Left kidney (tissue), 2 donors: ENCODE measurements around the gene PUS3. TPM values are rescaled to one million over a fixed set of nuclear protein-coding genes. Genes with fewer than 3 reads are reported as not detected.
"Not testable (repeated sequence)": the region's sequence is repeated elsewhere in the genome, so short reads cannot be mapped to it uniquely, and the experiment has no call there.

Experiments
- DNase-seq: peaks from one replicate; pipeline ENCODE4 v3.0.0-alpha.2; 2013
- polyA plus RNA-seq: library from polyadenylated mRNA; unstranded; fragments of 120-200 nt; gene quantifications from one replicate; pipeline ENCODE4 v1.2.1, GENCODE V29; 2013; ENCODE audit not compliant: insufficient read length

The PUS3 gene
- polyA plus RNA-seq, 1 donor: 20.0 TPM

- DNase-seq: no peak
These were observed 15.3 kb upstream of the PUS3 start for GRCh38 chr11:125918140-125918840.

GRCh38 chr11:125916683-125917347, 13.8 kb upstream of the PUS3 start:
- DNase-seq: no peak

- DNase-seq: not testable (repeated sequence)
These were observed 11.6 kb upstream of the PUS3 start for GRCh38 chr11:125914601-125915000.

- no peak for DNase-seq
These were observed 7.3 kb upstream of the PUS3 start for GRCh38 chr11:125910226-125910849.

GRCh38 chr11:125904678-125905077, 1.7 kb upstream of the PUS3 start:
- no peak for DNase-seq

- peak; percentile 41 for DNase-seq
These were observed 979 bp upstream of the PUS3 start, which contains the start of gene DDX25 for GRCh38 chr11:125903711-125904659. DDX25 (plus strand) TSS chr11:125904508; CDS start chr11:125904518, 10 bp downstream.

GRCh38 chr11:125902277-125902926, 604 bp downstream of the PUS3 start:
- no peak for DNase-seq

GRCh38 chr11:125901872-125902271, 1.1 kb downstream of the PUS3 start:
- no peak for DNase-seq

GRCh38 chr11:125892994-125893393, 10.0 kb downstream of the PUS3 start:
- no peak for DNase-seq

- no peak for DNase-seq
These were observed 10.9 kb downstream of the PUS3 start for GRCh38 chr11:125892071-125892470.

- no peak for DNase-seq
These were observed 12.4 kb downstream of the PUS3 start for GRCh38 chr11:125890447-125891100.

- DNase-seq: peak; percentile 91
These were observed 15.4 kb downstream of the PUS3 start, which contains the start of gene HYLS1 for GRCh38 chr11:125887373-125888324. HYLS1 (plus strand) TSS chr11:125887668; CDS start chr11:125899369, 11,701 bp downstream.

- DNase-seq: peak; percentile 6
These were observed 16.0 kb downstream of the PUS3 start for GRCh38 chr11:125886997-125887372.

GRCh38 chr11:125883375-125883774, 19.6 kb downstream of the PUS3 start:
- DNase-seq: no peak

- DNase-seq: no peak
These were observed 21.7 kb downstream of the PUS3 start for GRCh38 chr11:125881291-125881690.

GRCh38 chr11:125874556-125875124, 28.4 kb downstream of the PUS3 start:
- DNase-seq: peak; percentile 72

- DNase-seq: no peak
These were observed 29.0 kb downstream of the PUS3 start for GRCh38 chr11:125873881-125874555.

GRCh38 chr11:125872138-125872491, 30.9 kb downstream of the PUS3 start:
- DNase-seq: no peak
